Smooth muscle cell (in vitro differentiated cells): ENCODE measurements around the gene S1PR1. TPM values are rescaled to one million over a fixed set of nuclear protein-coding genes. Genes with fewer than 3 reads are reported as not detected.

Experiments used
- DNase-seq: peaks from one replicate; lab custom pipeline; 2025; ENCODE audit not compliant: unreplicated experiment; lab: John Stamatoyannopoulos, UW
- H2AFZ ChIP-seq: fragments of 200-600 bp; sonication (generic); 2 replicates; pipeline ENCODE4 v1.6.0; 2016; ENCODE audit warnings: antibody characterized with exemption, low read depth, mild to moderate bottlenecking
- H3F3A ChIP-seq: fragments of 200-600 bp; sonication (generic); 2 replicates; pipeline ENCODE4 v1.6.0; 2017; ENCODE audit warnings: antibody characterized with exemption, low read depth
- H3K27ac ChIP-seq: fragments of 200-600 bp; sonication (generic); 2 replicates; pipeline ENCODE4 v1.5.1; 2016; ENCODE audit warnings: low read depth, mild to moderate bottlenecking
- H3K27me3 ChIP-seq: fragments of 200-600 bp; sonication (generic); 2 replicates; pipeline ENCODE4 v1.6.1; 2016; ENCODE audit warnings: low read depth, mild to moderate bottlenecking
- H3K36me3 ChIP-seq: fragments of 200-600 bp; sonication (generic); 2 replicates; pipeline ENCODE4 v1.5.1; 2016; ENCODE audit warnings: low read depth
- H3K4me1 ChIP-seq: fragments of 200-600 bp; sonication (generic); 2 replicates; pipeline ENCODE4 v1.5.1; 2016; ENCODE audit warnings: low read depth
- H3K4me2 ChIP-seq: fragments of 200-600 bp; sonication (generic); 2 replicates; pipeline ENCODE4 v1.6.0; 2016; ENCODE audit warnings: mild to moderate bottlenecking
- H3K4me3 ChIP-seq: fragments of 200-600 bp; sonication (generic); 2 replicates; pipeline ENCODE4 v1.5.1; 2016; ENCODE audit warnings: mild to moderate bottlenecking
- H3K79me2 ChIP-seq: fragments of 200-600 bp; sonication (generic); 2 replicates; pipeline ENCODE4 v1.6.0; 2016; ENCODE audit warnings: low read depth, mild to moderate bottlenecking
- H3K9ac ChIP-seq: fragments of 200-600 bp; sonication (generic); 2 replicates; pipeline ENCODE4 v1.6.0; 2016; ENCODE audit warnings: low read depth
- H3K9me3 ChIP-seq: fragments of 200-600 bp; sonication (generic); replicated peaks from 2 replicates; pipeline ENCODE4 v1.5.1; 2016; ENCODE audit warnings: low read depth
- H4K20me1 ChIP-seq: fragments of 200-600 bp; sonication (generic); 2 replicates; pipeline ENCODE4 v1.6.0; 2016; ENCODE audit warnings: low read depth
- CTCF ChIP-seq: fragments of 200-600 bp; sonication (generic); IDR thresholded peaks from 2 replicates; pipeline ENCODE4 v1.5.1; 2017; ENCODE audit warnings: borderline replicate concordance, mild to moderate bottlenecking, antibody characterized with exemption; ENCODE audit not compliant: insufficient read depth, poor library complexity, severe bottlenecking
- WGBS: methylation state at CpG from one replicate; pipeline ENCODE4 v1.1.7; 2016; ENCODE audit warnings: low lambda C conversion rate; 5-methylcytosine and 5-hydroxymethylcytosine counted together
- polyA plus RNA-seq: library from polyadenylated mRNA; unstranded; fragments of >200 nt; fragmentation: Nextera tagmentation; extraction: Ambion mirVana; gene quantifications from 2 replicates; pipeline ENCODE4 v1.2.1, GENCODE V29; 2016
- total RNA-seq: library from RNA; depleted of rRNA; stranded (reverse); fragments of >200 nt; gene quantifications from 2 replicates; pipeline ENCODE4 v1.2.3, GENCODE V29; 2014

The S1PR1 gene
- total and polyA plus RNA-seq, 2 experiments from 2014 or later, result 12.0 to 12.1 TPM

- H3F3A ChIP-seq, result peaks cover 3% of the 10 kb centered on the region
- TF ChIP-seq CTCF, result no peak
- H3K79me2 ChIP-seq, result no peaks in the 10 kb centered on the region
- H3K9ac ChIP-seq, result no peak overlapping the region
- H3K4me3 ChIP-seq, result no peak overlapping the region
- H4K20me1 ChIP-seq, result no peaks in the 10 kb centered on the region
- no peak overlapping the region for H3K27ac ChIP-seq
- H2AFZ ChIP-seq, result no peak overlapping the region
- no peaks in the 10 kb centered on the region for H3K36me3 ChIP-seq
- H3K9me3 ChIP-seq, result no peaks in the 10 kb centered on the region
- H3K27me3 ChIP-seq, result no peaks in the 10 kb centered on the region
- H3K4me1 ChIP-seq, result no peaks in the 10 kb centered on the region
- no peak overlapping the region for H3K4me2 ChIP-seq
- DNase-seq, result no peak
- WGBS, result 100% methylated on average over 1 of the region's 2 CpGs
Measured at GRCh38 chr1:101196668-101197067, 40.2 kb upstream of the S1PR1 start.

GRCh38 chr1:101198842-101199636 lies 37.8 kb upstream of the S1PR1 start:
- 83% methylated on average over 8 of the region's 8 CpGs for WGBS
- no peaks in the 10 kb centered on the region for H3K9me3 ChIP-seq
- H3K4me1 ChIP-seq, result no peaks in the 10 kb centered on the region
- H3K9ac ChIP-seq, result no peak overlapping the region
- no peak overlapping the region for H3K4me2 ChIP-seq
- no peak overlapping the region for H3K4me3 ChIP-seq
- peaks cover 2% of the 10 kb centered on the region for H3F3A ChIP-seq
- H4K20me1 ChIP-seq, result no peaks in the 10 kb centered on the region
- no peak for DNase-seq
- H3K27me3 ChIP-seq, result no peaks in the 10 kb centered on the region
- no peaks in the 10 kb centered on the region for H3K36me3 ChIP-seq
- H3K27ac ChIP-seq, result no peak overlapping the region
- TF ChIP-seq CTCF, result no peak
- no peaks in the 10 kb centered on the region for H3K79me2 ChIP-seq
- H2AFZ ChIP-seq, result no peak overlapping the region

GRCh38 chr1:101199637-101199982 lies 37.2 kb upstream of the S1PR1 start:
- no peaks in the 10 kb centered on the region for H3K27me3 ChIP-seq
- H4K20me1 ChIP-seq, result no peaks in the 10 kb centered on the region
- H3K36me3 ChIP-seq, result no peaks in the 10 kb centered on the region
- H3K9ac ChIP-seq, result no peak overlapping the region
- H3K27ac ChIP-seq, result no peak overlapping the region
- TF ChIP-seq CTCF, result no peak
- DNase-seq, result no peak
- peaks cover 2% of the 10 kb centered on the region for H3F3A ChIP-seq
- no peaks in the 10 kb centered on the region for H3K9me3 ChIP-seq
- H3K79me2 ChIP-seq, result no peaks in the 10 kb centered on the region
- H3K4me2 ChIP-seq, result no peak overlapping the region
- 100% methylated on average over 1 of the region's 1 CpG for WGBS
- no peaks in the 10 kb centered on the region for H3K4me1 ChIP-seq
- H2AFZ ChIP-seq, result no peak overlapping the region
- H3K4me3 ChIP-seq, result no peak overlapping the region

GRCh38 chr1:101200513-101200912 lies 36.3 kb upstream of the S1PR1 start:
- DNase-seq, result no peak
- Histone ChIP-seq H3K4me1 (peaks cover 4% of the 10 kb centered on the region), H3K36me3 (no peaks in the 10 kb centered on the region), H3K9me3 (no peaks in the 10 kb centered on the region), H3K27me3 (no peaks in the 10 kb centered on the region), H3F3A (peaks cover 2% of the 10 kb centered on the region), H4K20me1 (no peaks in the 10 kb centered on the region), H3K4me2 (no peak overlapping the region), H3K27ac (no peak overlapping the region), H3K79me2 (no peaks in the 10 kb centered on the region), H3K9ac (no peak overlapping the region), H3K4me3 (no peak overlapping the region), H2AFZ (no peak overlapping the region)
- 19% methylated on average over 2 of the region's 2 CpGs for WGBS
- TF ChIP-seq CTCF, result no peak
